HG03280 (cell line): ENCODE data around the gene TMEM8B.
"Not testable (repeated sequence)": the region's sequence is repeated elsewhere in the genome, so short reads cannot be mapped to it uniquely, and the experiment has no call there.

ENCODE experiments used
- ATAC-seq: cut with Tn5 transposase; IDR thresholded peaks from one replicate; pipeline ENCODE4 v1.9.1; 2021; ENCODE audit warnings: mild to moderate bottlenecking, moderate library complexity; ENCODE audit not compliant: unreplicated experiment

The TMEM8B gene

DNA sequence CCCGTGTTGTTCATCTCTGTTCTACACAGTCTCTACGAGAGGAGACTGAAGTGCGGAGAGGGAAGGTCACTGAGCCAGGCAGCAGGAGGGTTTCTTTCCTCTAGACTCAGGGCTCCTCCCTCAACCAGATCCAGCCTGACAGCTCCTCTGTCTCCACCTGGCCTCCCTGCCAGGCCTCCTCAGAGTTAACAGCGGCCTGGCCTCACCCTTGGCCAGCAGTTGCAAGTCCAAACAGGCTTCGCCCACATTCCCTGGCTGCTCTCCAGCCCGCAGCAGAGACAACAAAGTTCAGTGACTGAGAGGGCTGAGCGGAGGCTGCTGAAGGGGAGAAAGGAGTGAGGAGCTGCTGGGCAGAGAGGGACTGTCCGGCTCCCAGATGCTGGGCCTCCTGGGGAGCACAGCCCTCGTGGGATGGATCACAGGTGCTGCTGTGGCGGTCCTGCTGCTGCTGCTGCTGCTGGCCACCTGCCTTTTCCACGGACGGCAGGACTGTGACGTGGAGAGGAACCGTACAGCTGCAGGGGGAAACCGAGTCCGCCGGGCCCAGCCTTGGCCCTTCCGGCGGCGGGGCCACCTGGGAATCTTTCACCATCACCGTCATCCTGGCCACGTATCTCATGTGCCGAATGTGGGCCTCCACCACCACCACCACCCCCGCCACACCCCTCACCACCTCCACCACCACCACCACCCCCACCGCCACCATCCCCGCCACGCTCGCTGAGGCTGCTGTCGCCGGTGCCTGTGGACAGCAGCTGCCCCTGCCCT, 77.1 kb downstream of the TMEM8B start, which contains the start of gene HRCT1:
HRCT1 (plus strand) TSS at position 291 of the 768 bp plus-strand sequence; CDS start at position 377, 86 bp downstream.
- no peak for ATAC-seq

DNA sequence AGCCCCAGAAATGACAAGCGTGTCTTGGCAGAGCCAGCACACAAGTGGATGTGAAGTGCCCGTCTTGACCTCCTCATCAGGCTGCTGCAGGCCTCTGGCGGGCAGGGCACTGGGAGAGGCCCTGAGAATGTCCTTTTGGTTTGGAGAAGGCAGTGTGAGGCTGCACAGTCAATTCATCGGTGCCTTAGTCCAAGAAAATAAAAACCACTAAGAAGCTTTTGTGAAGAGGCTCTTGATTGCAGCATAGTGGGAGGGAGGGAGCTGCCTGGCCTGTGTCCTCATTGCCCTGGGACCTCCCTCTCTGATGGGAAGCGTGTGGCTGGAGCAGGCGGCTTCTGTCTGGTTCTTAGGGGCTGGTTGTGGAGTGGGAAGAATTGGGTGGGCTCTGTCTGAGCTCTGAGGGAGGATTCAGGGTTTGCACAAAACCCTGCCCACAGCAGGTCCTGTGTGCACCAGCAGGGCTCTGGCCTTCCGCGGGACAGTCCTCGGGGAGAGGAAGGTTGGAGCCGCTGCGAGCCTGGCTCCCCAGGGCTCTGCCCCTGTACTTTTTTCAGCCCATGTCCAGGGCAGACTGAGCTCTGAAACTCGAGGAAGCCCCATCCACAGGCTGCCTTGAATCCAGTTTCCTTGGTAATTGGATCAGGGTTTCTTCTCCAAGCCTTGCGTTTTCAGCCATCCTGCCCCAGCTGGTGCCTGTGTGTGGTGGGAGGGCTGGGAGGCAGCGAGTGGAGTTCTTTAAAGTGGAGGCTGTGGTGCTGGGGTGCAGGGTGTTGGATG, 78.1 kb downstream of the TMEM8B start:
- no peak for ATAC-seq

DNA sequence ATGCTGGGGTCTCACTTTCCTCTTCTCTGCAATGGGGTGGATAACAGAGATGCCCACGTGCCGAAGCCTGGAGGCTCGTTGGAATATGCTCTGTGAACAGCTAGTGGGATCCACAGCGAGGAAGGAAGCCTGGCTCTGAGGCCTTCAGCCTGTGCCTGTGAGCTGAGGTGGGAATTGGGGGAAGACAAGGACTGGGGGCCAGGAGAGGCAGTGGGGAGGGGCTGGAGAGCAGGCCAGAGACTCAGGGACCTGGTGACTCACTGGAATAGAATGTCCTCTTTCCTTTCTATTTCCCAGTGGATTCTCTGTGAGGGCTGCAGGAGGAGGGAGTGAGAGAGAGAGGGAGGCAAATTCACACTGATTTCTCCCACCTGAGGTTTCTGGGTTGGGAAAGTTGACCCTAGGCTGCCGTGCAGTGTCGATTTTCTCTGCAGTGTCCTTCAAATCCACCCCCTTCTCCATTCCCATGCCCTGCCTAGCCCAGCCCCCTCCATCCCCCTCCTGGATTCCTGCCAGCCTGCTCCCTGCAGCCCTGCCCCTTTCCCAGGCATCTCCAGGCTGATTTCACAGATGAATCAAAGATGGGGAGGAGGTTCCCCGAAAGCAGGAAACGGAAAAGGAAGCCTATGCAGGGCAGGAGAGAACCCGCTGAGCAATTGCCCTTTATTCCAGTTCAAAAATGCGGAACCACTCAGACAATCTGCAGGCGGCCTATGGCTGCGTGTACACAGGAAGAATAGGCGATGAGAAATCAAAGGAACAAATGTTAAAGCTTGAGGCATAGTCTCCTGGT, 78.9 kb downstream of the TMEM8B start:
- no peak for ATAC-seq

DNA sequence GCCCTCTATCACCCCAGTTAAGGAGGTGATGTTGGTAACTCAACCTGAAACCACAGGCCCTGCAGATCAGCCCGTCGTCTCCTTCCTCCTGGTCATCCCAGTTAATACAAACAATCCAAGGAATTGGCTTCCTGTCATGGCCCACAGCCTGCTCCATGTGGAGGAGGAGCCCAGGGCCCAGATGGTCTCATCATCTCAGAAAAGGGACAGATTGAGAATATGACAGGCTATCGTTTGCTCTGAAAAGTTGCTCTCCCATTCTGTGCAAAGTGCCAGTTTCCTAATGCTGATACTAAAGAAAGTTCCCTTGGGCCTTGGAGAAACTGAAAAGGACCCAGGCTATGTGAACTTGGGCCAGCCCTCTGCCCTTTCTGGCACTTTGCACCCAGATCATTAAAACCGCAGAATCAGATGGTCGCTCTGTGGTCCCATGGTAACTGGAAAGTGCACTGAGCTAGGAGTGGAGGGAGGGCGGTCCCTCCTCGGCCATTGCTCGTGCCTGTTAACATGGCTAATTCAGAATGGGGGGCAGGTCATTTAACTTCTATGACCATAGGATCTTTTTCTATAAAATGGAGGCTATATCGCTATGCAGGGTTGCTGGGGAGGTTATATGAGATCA, 79.6 kb downstream of the TMEM8B start:
- no peak for ATAC-seq

DNA sequence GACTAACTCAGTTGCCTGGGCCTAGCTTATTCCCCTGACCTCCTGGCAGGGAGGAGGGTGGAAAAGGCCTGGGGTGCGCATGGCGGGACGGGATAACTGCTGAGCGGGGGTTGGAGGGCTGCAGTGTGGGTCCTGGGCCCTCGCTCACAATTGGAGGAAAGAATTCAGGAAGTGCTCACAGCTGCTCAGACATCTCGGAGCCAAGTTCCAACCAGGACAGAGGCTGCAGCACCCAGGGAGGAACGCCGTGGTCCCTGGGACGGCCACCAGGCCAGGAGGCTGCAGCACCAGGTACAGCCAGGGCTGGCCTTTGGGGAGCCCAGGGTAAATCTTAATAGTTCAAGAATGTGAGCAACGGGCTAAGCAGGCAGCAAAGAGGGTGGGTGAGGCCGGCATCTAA, 80.2 kb downstream of the TMEM8B start, which contains the start of gene SPAAR:
SPAAR (plus strand) TSS at position 217 of the 400 bp plus-strand sequence. CDS start 974 bp downstream, outside the sequence.
- ATAC-seq = no peak

DNA sequence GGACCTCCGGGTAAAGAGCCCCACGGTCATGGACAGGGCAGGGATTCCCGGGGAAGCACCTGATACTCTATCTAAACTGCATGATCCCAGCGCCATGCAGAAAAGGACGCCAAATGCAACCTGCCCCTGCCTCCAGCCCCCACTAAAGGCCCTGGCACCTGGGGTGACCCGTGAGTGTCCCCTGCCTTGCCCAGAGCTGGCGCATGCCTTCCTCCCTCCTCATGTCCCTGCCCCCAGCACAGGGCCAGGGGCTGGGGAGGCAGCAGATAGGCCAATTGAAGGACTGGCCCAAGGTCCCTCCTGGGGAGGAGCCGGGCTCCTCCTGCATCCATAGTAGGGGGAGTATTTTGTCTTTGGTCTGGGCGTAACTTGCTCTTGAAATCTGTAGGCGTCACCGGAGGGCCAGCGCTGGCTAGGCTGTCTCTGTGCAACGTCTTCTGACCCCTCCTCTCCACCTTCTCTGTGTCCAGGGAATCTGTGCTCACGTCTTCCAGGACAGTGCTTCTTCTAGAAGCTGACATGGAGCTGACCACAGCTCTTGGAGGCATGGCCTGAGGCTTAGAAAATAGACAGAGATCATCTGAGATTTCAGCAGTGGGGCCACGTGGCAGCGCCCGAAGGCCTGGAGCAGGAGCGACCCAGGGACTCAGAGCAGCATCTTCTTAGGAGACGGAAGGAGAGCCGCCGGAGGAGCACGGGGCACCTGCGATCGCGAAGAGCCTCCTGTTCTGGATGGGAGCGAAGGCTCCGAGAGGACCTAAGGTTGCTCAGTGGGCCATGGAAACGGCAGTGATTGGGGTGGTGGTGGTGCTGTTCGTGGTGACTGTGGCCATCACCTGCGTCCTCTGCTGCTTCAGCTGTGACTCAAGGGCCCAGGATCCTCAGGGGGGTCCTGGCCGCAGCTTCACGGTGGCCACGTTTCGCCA, 80.9 kb downstream of the TMEM8B start:
- no peak for ATAC-seq

DNA sequence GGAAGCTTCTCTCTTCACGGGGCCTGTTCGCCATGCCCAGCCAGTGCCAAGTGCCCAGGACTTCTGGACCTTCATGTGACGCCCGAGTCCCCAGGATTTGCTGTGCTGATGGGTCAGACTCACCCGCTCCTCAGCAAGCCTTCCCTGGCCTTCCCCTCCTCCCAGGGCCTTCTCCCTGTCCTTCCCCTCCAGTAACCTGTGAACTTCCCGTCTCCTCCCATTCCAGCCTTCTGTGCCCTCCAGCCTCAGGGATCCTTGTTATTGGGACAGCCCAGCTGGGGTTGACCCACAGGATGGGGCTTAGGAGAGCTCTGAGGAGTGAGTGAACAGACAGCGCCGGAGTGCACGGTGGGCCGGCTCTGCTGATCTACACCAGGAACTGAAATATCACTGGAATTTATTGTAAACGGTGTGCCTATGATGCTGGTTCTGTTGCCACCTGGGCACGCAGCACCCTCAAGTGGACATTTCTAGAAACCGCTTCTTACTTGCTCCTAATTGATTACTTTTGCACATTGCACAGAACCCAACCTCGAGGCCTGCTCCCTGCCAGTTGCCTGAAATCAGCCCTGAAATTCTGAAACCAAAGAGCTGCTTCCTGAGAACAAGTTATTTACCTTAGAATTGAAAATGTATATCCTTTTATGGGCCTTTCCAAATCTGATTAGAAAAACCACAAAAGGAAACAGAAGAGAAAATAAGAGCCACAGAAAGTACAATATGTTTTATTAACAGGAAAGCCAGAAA, 81.8 kb downstream of the TMEM8B start:
- ATAC-seq = no peak

DNA sequence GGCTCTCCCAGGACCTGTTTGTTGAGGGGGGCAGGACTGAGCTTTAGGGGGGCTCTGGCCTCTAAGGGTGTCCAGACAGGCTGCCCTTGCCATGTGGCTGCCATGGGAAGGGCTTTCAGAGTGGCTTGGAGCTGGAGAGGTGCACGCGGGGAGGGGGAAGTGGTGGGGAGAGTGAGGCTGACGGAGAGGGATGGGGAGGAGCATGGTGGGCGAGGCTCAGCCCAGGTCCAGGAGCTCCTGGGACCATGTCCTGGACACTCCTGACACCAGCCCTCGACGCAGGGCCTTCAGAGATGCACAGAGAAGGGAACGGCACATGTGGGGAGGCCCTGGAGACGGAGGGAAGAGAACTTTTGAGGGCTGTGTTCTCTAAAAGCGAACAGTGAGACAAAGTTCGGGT, 82.7 kb downstream of the TMEM8B start:
- no peak for ATAC-seq

DNA sequence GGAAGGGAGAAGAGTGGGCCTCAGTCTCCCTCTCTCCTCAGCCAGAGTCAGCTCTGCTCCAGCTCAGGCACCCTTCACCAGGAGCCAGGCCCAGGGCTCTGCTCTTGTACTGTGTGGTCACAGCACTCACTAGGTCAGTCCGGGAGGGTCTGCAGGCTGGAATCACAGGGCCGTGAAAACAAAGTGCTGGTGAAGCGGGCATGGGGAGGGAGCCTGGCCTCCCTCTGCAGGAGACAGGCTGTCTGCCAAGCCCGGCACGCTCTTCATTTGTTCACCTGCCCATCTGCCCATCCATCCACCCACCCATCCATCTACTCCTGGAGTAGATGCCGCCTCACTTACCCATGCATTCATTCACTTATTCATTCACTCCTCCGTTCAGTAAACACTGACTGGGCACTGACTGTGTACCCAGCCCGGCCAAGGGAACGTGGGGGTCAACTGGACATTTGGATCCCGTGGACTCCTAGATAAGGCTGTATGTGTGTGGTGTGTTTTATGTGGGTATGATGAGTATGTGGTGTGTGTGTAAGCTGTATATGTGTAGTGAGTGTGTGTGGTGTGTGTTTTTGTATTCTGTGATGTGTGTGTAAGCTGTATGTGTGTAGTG, 83.9 kb downstream of the TMEM8B start:
- no peak for ATAC-seq

DNA sequence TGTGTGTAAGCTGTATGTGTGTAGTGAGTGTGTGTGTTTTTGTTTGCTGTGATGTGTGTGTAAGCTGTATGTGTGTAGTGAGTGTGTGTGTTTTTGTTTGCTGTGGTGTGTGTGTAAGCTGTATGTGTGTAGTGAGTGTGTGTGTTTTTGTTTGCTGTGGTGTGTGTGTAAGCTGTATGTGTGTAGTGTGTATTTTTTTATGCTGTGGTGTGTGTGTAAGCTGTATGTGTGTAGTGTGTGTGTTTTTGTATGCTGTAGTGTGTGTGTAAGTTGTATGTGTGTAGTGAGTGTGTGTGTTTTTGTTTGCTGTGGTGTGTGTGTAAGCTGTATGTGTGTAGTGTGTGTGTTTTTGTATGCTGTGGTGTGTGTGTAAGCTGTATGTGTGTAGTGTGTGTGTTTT, 84.4 kb downstream of the TMEM8B start:
- ATAC-seq = not testable (repeated sequence)

DNA sequence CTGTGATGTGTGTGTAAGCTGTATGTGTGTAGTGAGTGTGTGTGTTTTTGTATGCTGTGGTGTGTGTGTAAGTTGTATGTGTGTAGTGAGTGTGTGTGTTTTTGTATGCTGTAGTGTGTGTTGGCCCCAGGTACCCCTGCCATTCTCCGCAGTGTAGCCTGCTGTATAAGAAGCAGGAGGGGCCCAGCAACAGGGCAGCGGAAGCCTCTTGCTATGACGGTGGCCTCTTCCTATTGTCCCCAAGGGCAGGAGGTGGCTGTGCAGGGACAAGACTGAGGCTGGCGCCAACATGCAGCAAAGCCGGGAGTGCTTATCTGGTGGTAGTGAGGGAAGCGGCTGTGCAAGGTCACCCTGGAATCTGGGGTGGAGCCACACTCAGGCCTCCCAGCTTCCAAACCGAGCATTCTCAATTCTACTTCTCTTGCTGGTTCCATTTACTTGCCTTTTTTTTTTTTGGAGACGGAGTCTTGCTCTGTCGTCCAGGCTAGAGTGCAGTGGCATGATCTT, 85.3 kb downstream of the TMEM8B start:
- ATAC-seq = no peak
